GM21825 (cell line): Measurements from ENCODE around the gene HNRNPL.
A peak's percentile ranks its signal among the peaks of the same experiment; 100 is the strongest.
"Not testable (repeated sequence)": the region's sequence is repeated elsewhere in the genome, so short reads cannot be mapped to it uniquely, and the experiment has no call there.

Experiments
- ATAC-seq: cut with Tn5 transposase; IDR thresholded peaks from one replicate; pipeline ENCODE4 v1.9.1; 2021; ENCODE audit warnings: mild to moderate bottlenecking, moderate library complexity; ENCODE audit not compliant: unreplicated experiment

Gene HNRNPL

DNA sequence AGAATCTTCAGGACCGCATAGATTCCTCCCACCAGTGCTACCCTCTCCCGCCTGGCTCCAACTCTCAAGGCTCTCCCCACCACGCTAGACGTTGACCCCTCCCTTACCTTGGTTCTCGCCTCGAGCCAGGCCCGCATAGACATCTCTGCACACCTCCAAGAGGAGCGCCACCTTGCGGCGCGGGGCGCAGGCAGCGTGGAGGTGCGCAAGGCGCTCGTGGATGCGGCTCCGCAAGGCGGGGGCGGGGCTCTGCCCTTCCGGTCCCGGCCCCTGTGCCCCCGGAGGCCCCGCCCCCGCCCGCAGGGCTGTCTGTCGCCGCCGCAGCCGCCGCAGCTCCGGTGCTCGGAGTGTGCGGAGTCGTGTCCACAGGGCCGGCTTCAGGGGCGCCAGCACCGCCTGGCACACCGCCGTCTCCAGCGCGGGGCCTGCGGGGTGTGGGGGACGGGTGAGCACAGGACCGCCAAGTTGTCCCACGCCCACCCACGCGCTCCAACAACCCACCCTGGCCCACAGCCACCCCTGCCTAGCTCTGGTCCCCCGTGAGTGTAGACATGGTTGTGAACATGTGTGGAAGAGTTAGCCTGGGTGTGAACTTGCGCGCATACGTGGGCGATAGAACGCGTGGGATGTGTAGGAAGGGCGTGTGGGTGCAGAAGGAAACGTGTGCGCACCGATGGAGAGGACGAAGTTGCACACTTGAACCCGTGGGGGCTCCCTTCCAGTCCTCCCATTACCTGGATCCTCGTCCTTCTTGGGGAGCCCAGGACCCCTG is 20.2 kb upstream of the HNRNPL start:
- peak; percentile 48 for ATAC-seq

DNA sequence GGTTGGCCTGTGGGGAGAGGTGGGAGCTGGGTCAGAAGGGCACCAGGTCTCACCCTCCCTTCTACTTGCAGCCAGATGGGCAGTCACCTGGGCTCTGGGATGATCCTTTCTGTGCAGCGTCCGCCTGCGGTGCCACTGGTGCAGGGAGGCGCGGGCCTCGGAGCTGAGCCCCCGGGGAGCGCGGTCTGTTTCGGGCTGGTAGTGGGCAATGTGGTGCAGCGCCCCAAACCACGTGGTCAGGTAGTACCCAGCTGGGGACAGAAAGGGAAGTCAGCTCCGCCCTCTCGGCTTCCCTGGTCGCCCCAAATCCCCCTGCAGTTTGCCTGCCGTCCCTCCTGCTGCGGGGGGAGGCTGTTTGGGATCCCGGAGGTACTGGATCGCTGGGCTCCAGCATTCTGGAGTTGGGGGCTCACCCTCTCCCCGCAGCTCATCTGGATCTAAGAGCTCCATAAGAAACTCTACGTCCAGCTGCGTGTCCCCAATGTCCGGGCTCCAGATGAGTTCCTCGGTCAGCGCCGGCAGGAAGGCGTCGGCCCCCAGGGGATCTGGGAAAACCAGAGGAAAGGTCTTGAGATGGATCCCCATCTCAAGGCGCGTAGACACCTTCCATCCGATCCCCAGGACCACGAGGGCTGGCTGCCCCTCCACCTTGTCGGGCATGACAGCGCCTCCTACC is 19.5 kb upstream of the HNRNPL start:
- no peak for ATAC-seq

GRCh38 chr19:38868551-38868950 is 18.8 kb upstream of the HNRNPL start:
- ATAC-seq = no peak

- ATAC-seq = no peak
Measured at GRCh38 chr19:38867171-38867780, 17.5 kb upstream of the HNRNPL start.

GRCh38 chr19:38862321-38863059 is 12.7 kb upstream of the HNRNPL start:
- ATAC-seq = no peak

DNA sequence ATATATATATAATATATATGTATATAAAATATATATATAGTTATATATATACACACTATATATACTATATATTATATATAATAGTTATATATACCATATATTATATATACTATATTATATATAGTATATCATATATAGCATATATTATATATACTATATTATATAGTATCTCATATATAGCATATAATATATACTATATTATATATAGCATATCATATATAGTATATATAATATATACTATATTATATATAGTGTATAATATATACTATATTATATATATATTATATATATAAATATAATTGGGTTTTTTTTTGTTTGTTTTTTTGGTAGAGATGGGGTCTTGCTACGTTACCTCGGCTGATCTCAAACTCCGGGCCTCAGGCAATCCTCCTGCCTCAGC is 11.6 kb upstream of the HNRNPL start:
- no peak for ATAC-seq

- not testable (repeated sequence) for ATAC-seq
Measured at GRCh38 chr19:38859631-38860204, 9.9 kb upstream of the HNRNPL start.

DNA sequence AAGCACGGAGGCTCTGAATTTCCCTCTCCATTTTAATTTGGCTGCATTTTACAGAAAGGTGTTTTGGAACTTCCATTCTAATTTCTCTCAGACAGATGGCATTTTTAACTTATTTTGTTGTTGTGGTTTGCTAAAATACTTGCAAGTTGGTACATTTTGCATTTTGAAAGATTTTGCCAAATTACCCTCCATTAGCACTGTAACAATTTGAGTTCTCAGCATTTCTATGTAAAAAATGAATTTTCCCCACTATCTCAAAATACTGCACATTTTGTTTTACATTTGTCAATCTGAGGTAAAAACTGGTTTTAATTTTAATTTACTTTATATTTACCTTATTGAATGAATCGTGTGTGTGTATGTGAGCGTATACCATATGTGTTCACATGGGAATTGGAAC is 7.0 kb upstream of the HNRNPL start:
- ATAC-seq = no peak

DNA sequence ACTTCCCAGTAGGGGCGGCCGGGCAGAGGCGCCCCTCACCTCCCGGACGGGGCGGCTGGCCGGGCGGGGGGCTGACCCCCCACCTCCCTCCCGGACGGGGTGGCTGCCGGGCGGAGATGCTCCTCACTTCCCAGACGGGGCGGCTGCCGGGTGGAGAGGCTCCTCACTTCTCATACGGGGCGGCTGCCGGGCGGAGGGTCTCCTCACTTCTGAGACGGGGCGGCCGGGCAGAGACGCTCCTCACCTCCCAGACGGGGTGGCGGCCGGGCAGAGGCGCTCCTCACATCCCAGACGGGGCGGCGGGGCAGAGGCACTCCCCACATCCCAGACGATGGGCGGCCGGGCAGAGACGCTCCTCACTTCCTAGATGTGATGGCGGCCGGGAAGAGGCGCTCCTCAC is 6.0 kb upstream of the HNRNPL start:
- not testable (repeated sequence) for ATAC-seq

GRCh38 chr19:38854961-38855360 is 5.2 kb upstream of the HNRNPL start:
- not testable (repeated sequence) for ATAC-seq

DNA sequence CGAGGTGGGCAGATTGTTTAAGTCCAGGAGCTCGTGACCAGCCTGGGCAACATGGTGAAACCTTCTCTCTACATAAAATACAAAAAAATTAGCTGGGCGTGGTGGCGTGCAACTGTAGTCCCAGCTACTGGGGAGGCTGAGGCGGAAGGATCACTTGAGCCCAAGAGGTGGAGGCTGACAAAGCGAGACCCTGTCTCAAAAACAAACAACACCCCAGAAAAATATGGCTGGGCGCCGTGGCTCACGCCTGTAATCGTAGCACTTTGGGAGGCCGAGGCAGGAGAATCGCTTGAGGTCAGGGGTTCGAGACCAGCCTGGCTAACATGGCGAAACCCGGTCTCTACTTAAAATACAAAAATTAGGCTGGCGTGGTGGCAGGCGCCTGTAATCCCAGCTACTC is 3.4 kb upstream of the HNRNPL start:
- no peak for ATAC-seq

- no peak for ATAC-seq
Measured at GRCh38 chr19:38852231-38853044, 2.7 kb upstream of the HNRNPL start.

GRCh38 chr19:38851622-38852230 is 1.9 kb upstream of the HNRNPL start:
- peak; percentile 21 for ATAC-seq

- ATAC-seq = no peak
Measured at GRCh38 chr19:38850976-38851621, 1.3 kb upstream of the HNRNPL start.

DNA sequence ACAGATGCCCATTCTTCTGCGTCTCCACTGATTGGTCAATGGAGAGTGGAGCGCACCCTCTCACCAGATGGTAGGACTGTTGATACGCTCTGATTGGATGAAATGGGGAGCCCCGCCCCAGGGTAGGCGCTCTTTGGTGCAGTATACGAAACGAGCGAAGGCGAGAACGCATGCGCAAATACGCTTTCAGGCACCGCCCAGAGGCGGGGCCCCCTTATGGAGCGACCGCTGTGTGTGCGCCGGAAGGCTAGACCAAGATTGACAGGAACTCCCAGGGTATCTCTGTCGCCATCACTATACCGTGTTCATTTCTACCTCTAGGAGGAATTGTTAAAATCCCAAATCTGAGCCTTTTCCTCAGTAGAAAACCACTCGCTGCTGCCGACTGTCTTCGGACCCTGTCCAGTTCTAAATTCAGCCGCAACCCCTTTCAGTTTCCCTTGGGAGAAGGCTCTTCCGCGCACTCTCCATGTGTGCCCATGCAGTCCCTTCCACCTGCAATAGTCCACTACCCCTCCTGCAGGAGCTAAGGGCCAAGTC is 720 bp upstream of the HNRNPL start:
- ATAC-seq = peak; percentile 55

DNA sequence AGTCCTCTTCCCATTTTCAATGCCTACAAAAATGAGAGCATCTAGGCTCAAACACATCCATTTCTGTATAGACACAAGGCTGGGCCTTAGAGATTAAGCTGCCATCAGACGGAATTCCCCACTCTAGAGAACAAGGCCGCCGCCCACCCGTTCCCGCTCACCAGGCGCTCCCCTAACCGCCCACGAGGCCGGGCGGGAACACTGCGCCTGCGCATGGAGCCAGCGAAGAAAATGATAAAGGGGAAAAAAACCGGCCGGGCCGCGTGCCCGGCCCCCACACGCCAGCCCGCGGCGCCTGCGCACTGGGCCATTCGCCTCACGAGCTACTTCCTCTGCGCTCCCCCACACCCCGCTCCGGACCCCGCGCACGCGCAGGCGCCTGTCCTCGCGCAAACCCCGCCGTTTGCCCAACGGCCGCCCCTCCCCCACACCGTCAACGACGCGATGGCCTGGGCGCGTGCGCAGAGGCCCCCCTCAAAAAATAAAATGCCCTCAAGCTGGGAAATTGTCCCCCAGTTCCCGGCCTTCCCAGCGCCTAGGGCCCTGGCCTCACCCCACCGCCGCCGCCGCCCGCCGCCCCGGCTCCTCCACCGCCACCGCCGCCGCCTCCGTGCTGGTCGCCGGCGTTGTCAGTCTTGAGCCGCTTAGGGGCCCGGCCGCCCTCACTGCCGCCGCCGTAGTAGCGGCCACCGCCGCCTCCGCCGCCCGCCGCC is 483 bp downstream of the HNRNPL start:
- ATAC-seq = peak; percentile 25

- ATAC-seq = no peak
Measured at GRCh38 chr19:38848299-38849146, 1.3 kb downstream of the HNRNPL start.
